ENCODE results near the gene KLF6.

- TF ChIP-seq TAF1 (IDR thresholded peaks at IDR 0.05; ENCODE audit: low read depth, low read length) (no peak), POU2F2 (IDR thresholded peaks at IDR 0.05; ENCODE audit: low read depth, low read length) (no peak), POLR2AphosphoS5 (IDR thresholded peaks at IDR 0.05; ENCODE audit: low read depth, low read length) (no peak), POLR2A (IDR thresholded peaks at IDR 0.05; ENCODE audit: low read depth, low read length) (no peak), SPI1 (IDR thresholded peaks at IDR 0.05; ENCODE audit: low read depth, low read length) (no peak), PAX5 (IDR thresholded peaks at IDR 0.05; ENCODE audit: insufficient read depth, low read length, severe bottlenecking) (no peak)
Measured at GRCh38 chr10:3808689-3809199, 23.7 kb upstream of the KLF6 start.
